ENCODE measurements around the gene SNAP23. TPM values are rescaled to one million over a fixed set of nuclear protein-coding genes. Genes with fewer than 3 reads are reported as not detected.

SNAP23 gene
- total RNA-seq (ENCODE audit: low replicate concordance), result 62.8 and 68.4 TPM in 2 replicates
- long read RNA-seq, transcript SNAP23-201 (8 exons, 2,687 nt), result major isoform, 305 of 354 reads
- long read RNA-seq, transcript SNAP23-202 (7 exons, 2,480 nt), result minor isoform, 6 of 354 reads
- long read RNA-seq, partial matches to known transcripts, result 10 of 354 reads
- long read RNA-seq, other reads (novel, unspliced or antisense), result 32 of 354 reads

GRCh38 chr15:42495361-42496212, at the start of gene SNAP23:
Gene SNAP23 (plus strand): TSS chr15:42495634. CDS start chr15:42511847, 16,213 bp downstream.
- no peaks in the 10 kb centered on the region for H3K9me3 Mint-ChIP-seq
- H3K27ac Mint-ChIP-seq, result peak within 1 kb of the TSS; percentile 95
- no peaks in the 10 kb centered on the region for H3K27me3 Mint-ChIP-seq
- H3K4me1 Mint-ChIP-seq (ENCODE audit: unreplicated experiment), result peaks cover 30% of the 10 kb centered on the region
- H3K36me3 Mint-ChIP-seq, result peaks cover 6% of the 10 kb centered on the region
- TF ChIP-seq CTCF (conservative IDR thresholded peaks at IDR 0.05), result no peak
- peak; percentile 92 for DNase-seq (ENCODE audit: extremely low spot score, unreplicated experiment)
- H3K4me3 Mint-ChIP-seq, result peak within 1 kb of the TSS; percentile 99

- no peak overlapping the region for H3K27ac Mint-ChIP-seq
- no peaks in the 10 kb centered on the region for H3K4me1 Mint-ChIP-seq (ENCODE audit: unreplicated experiment)
- no peak overlapping the region for H3K4me3 Mint-ChIP-seq
- H3K27me3 Mint-ChIP-seq, result no peaks in the 10 kb centered on the region
- TF ChIP-seq CTCF (conservative IDR thresholded peaks at IDR 0.05), result no peak
- no peaks in the 10 kb centered on the region for H3K9me3 Mint-ChIP-seq
- peaks cover 49% of the 10 kb centered on the region for H3K36me3 Mint-ChIP-seq
- no peak for DNase-seq (ENCODE audit: extremely low spot score, unreplicated experiment)
These were observed 47.8 kb upstream of the SNAP23 start for GRCh38 chr15:42447599-42447998.

- H3K27ac Mint-ChIP-seq, result no peak overlapping the region
- H3K4me3 Mint-ChIP-seq, result no peak overlapping the region
- no peak for DNase-seq (ENCODE audit: extremely low spot score, unreplicated experiment)
- TF ChIP-seq CTCF (conservative IDR thresholded peaks at IDR 0.05), result no peak
- H3K9me3 Mint-ChIP-seq, result no peaks in the 10 kb centered on the region
- H3K27me3 Mint-ChIP-seq, result no peaks in the 10 kb centered on the region
- H3K36me3 Mint-ChIP-seq, result peaks cover 49% of the 10 kb centered on the region
- no peaks in the 10 kb centered on the region for H3K4me1 Mint-ChIP-seq (ENCODE audit: unreplicated experiment)
These were observed 47.2 kb upstream of the SNAP23 start for GRCh38 chr15:42448281-42448680.

- no peak overlapping the region for H3K27ac Mint-ChIP-seq
- TF ChIP-seq CTCF (conservative IDR thresholded peaks at IDR 0.05), result no peak
- no peak overlapping the region for H3K4me3 Mint-ChIP-seq
- no peaks in the 10 kb centered on the region for H3K4me1 Mint-ChIP-seq (ENCODE audit: unreplicated experiment)
- no peak for DNase-seq (ENCODE audit: extremely low spot score, unreplicated experiment)
- H3K36me3 Mint-ChIP-seq, result peaks cover 46% of the 10 kb centered on the region
- no peaks in the 10 kb centered on the region for H3K27me3 Mint-ChIP-seq
- H3K9me3 Mint-ChIP-seq, result no peaks in the 10 kb centered on the region
These were observed 45.5 kb upstream of the SNAP23 start for GRCh38 chr15:42449770-42450424.

- Mint-ChIP-seq H3K4me3 (no peak overlapping the region), H3K9me3 (no peaks in the 10 kb centered on the region), H3K27me3 (no peaks in the 10 kb centered on the region), H3K27ac (no peak overlapping the region), H3K4me1 (ENCODE audit: unreplicated experiment) (no peaks in the 10 kb centered on the region), H3K36me3 (peaks cover 40% of the 10 kb centered on the region)
- TF ChIP-seq CTCF (conservative IDR thresholded peaks at IDR 0.05), result no peak
- DNase-seq (ENCODE audit: extremely low spot score, unreplicated experiment), result no peak
These were observed 45.0 kb upstream of the SNAP23 start for GRCh38 chr15:42450425-42450790.

Data from type B pancreatic cell (in vitro differentiated cells).